BLaER1 (cell line): ENCODE data around the gene SCAMP2.
A peak's percentile ranks its signal among the peaks of the same experiment; 100 is the strongest.

Experiments used
- H3K27ac ChIP-seq: shearing (Covaris generic); formaldehyde crosslinking; 2 replicates; pipeline ENCODE4 v1.8.1; 2022
- H3K27me3 ChIP-seq: shearing (Covaris generic); formaldehyde crosslinking; 2 replicates; pipeline ENCODE4 v1.8.1; 2022
- H3K36me3 ChIP-seq: shearing (Covaris generic); formaldehyde crosslinking; 2 replicates; pipeline ENCODE4 v1.8.1; 2022
- H3K4me1 ChIP-seq: shearing (Covaris generic); formaldehyde crosslinking; 2 replicates; pipeline ENCODE4 v1.8.1; 2022
- H3K4me2 ChIP-seq: shearing (Covaris generic); formaldehyde crosslinking; 2 replicates; pipeline ENCODE4 v1.8.1; 2022
- H3K4me3 ChIP-seq: shearing (Covaris generic); formaldehyde crosslinking; 2 replicates; pipeline ENCODE4 v1.8.1; 2022
- H3K9ac ChIP-seq: shearing (Covaris generic); formaldehyde crosslinking; 2 replicates; pipeline ENCODE4 v1.8.1; 2022
- H3K9me3 ChIP-seq: shearing (Covaris generic); formaldehyde crosslinking; 2 replicates; pipeline ENCODE4 v1.8.1; 2022
- H4K20me1 ChIP-seq: shearing (Covaris generic); formaldehyde crosslinking; 2 replicates; pipeline ENCODE4 v1.8.1; 2022
- Cebpa-rat ChIP-seq: shearing (Covaris generic); IDR thresholded peaks from 2 replicates; pipeline ENCODE4 v1.8.1; 2022

Gene SCAMP2

GRCh38 chr15:74807282-74807681 lies 65.9 kb downstream of the SCAMP2 start:
- Histone ChIP-seq H3K9ac (no peak overlapping the region), H3K27me3 (no peaks in the 10 kb centered on the region), H3K4me2 (no peak overlapping the region), H3K4me1 (no peaks in the 10 kb centered on the region), H3K4me3 (no peak overlapping the region), H3K27ac (no peak overlapping the region), H4K20me1 (peaks cover 14% of the 10 kb centered on the region), H3K9me3 (no peaks in the 10 kb centered on the region), H3K36me3 (peaks cover 31% of the 10 kb centered on the region)
- no peak for TF ChIP-seq Cebpa-rat

GRCh38 chr15:74804935-74805334 lies 68.2 kb downstream of the SCAMP2 start:
- Histone ChIP-seq H3K27ac (no peak overlapping the region), H3K9ac (no peak overlapping the region), H3K9me3 (no peaks in the 10 kb centered on the region), H3K4me2 (no peak overlapping the region), H3K4me1 (peaks cover 7% of the 10 kb centered on the region), H3K27me3 (no peaks in the 10 kb centered on the region), H3K36me3 (peaks cover 55% of the 10 kb centered on the region), H4K20me1 (peaks cover 37% of the 10 kb centered on the region), H3K4me3 (no peak overlapping the region)
- TF ChIP-seq Cebpa-rat: no peak

- H3K36me3 ChIP-seq: peaks cover 75% of the 10 kb centered on the region
- H3K4me3 ChIP-seq: no peak overlapping the region
- H3K27me3 ChIP-seq: no peaks in the 10 kb centered on the region
- H3K4me1 ChIP-seq: peaks cover 26% of the 10 kb centered on the region
- H4K20me1 ChIP-seq: peaks cover 57% of the 10 kb centered on the region
- no peak overlapping the region for H3K4me2 ChIP-seq
- TF ChIP-seq Cebpa-rat: no peak
- H3K27ac ChIP-seq: no peak overlapping the region
- no peak overlapping the region for H3K9ac ChIP-seq
- H3K9me3 ChIP-seq: no peaks in the 10 kb centered on the region
These were observed 70.2 kb downstream of the SCAMP2 start for GRCh38 chr15:74802862-74803447.

- Histone ChIP-seq H3K9me3 (no peaks in the 10 kb centered on the region), H3K4me1 (peaks cover 33% of the 10 kb centered on the region), H3K36me3 (peaks cover 81% of the 10 kb centered on the region), H3K9ac (no peak overlapping the region), H3K4me3 (no peak overlapping the region), H3K4me2 (no peak overlapping the region), H4K20me1 (peaks cover 64% of the 10 kb centered on the region), H3K27ac (no peak overlapping the region), H3K27me3 (no peaks in the 10 kb centered on the region)
- TF ChIP-seq Cebpa-rat: no peak
These were observed 70.9 kb downstream of the SCAMP2 start for GRCh38 chr15:74802290-74802689.

DNA sequence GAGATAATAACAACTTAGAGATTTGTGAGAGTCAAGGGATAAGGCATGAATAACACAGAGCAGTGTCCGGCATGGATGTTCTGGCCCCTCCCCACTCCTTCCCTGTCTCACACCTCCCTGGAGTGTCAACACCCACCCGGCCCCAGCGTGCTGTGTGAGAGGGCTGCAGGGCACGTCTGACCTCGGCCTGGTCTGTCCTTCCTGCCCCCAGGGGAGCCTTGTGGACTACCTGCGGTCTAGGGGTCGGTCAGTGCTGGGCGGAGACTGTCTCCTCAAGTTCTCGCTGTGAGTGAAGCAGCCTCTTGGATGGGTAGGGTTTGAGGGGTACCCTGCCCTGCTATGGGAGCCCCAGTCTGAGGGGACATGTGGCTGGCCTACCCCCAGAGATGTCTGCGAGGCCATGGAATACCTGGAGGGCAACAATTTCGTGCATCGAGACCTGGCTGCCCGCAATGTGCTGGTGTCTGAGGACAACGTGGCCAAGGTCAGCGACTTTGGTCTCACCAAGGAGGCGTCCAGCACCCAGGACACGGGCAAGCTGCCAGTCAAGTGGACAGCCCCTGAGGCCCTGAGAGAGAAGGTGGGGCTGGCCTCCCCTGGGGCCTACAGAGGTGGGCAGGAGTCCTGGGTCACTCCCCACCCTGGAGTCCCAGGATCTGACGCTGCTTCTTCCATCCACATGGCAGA lies 71.7 kb downstream of the SCAMP2 start:
- H3K4me3 ChIP-seq: no peak overlapping the region
- H3K36me3 ChIP-seq: peaks cover 82% of the 10 kb centered on the region
- no peaks in the 10 kb centered on the region for H3K9me3 ChIP-seq
- H3K4me1 ChIP-seq: peaks cover 40% of the 10 kb centered on the region
- no peaks in the 10 kb centered on the region for H3K27me3 ChIP-seq
- no peak overlapping the region for H3K27ac ChIP-seq
- H3K4me2 ChIP-seq: no peak overlapping the region
- TF ChIP-seq Cebpa-rat: no peak
- peaks cover 72% of the 10 kb centered on the region for H4K20me1 ChIP-seq
- no peak overlapping the region for H3K9ac ChIP-seq

DNA sequence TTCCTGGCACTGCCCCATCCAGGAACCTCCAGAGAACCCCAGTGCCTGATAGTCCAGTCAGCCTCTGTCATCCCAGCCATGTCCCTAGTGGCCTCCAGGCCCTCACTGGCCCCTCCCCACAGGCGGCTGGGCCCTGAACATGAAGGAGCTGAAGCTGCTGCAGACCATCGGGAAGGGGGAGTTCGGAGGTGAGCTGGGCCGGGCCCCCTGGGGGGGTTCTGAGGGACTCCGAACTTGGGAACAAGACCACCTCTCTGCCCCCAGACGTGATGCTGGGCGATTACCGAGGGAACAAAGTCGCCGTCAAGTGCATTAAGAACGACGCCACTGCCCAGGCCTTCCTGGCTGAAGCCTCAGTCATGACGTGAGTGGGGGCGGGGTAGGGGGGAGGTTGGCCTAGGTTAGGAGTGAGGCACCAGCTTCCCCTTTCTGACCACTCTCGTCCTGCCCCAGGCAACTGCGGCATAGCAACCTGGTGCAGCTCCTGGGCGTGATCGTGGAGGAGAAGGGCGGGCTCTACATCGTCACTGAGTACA lies 72.5 kb downstream of the SCAMP2 start:
- H3K4me3 ChIP-seq: no peak overlapping the region
- H3K27ac ChIP-seq: no peak overlapping the region
- H3K4me2 ChIP-seq: peak overlapping the region; percentile 55
- H3K4me1 ChIP-seq: peaks cover 43% of the 10 kb centered on the region
- no peaks in the 10 kb centered on the region for H3K9me3 ChIP-seq
- no peaks in the 10 kb centered on the region for H3K27me3 ChIP-seq
- H4K20me1 ChIP-seq: peaks cover 80% of the 10 kb centered on the region
- peaks cover 89% of the 10 kb centered on the region for H3K36me3 ChIP-seq
- TF ChIP-seq Cebpa-rat: no peak
- H3K9ac ChIP-seq: no peak overlapping the region

- Histone ChIP-seq H3K27ac (peak overlapping the region; percentile 56; the same call in 1 of the 2 replicates), H3K9ac (0 out of 2 replicates have a peak overlapping the region, but pooled peaks have one; percentile 15), H3K4me1 (peaks cover 49% of the 10 kb centered on the region), H3K4me2 (peak overlapping the region; percentile 55), H3K9me3 (no peaks in the 10 kb centered on the region), H3K4me3 (no peak overlapping the region), H3K27me3 (no peaks in the 10 kb centered on the region), H4K20me1 (peaks cover 87% of the 10 kb centered on the region), H3K36me3 (peaks cover 91% of the 10 kb centered on the region)
- no peak for TF ChIP-seq Cebpa-rat
These were observed 73.2 kb downstream of the SCAMP2 start for GRCh38 chr15:74799856-74800558.

DNA sequence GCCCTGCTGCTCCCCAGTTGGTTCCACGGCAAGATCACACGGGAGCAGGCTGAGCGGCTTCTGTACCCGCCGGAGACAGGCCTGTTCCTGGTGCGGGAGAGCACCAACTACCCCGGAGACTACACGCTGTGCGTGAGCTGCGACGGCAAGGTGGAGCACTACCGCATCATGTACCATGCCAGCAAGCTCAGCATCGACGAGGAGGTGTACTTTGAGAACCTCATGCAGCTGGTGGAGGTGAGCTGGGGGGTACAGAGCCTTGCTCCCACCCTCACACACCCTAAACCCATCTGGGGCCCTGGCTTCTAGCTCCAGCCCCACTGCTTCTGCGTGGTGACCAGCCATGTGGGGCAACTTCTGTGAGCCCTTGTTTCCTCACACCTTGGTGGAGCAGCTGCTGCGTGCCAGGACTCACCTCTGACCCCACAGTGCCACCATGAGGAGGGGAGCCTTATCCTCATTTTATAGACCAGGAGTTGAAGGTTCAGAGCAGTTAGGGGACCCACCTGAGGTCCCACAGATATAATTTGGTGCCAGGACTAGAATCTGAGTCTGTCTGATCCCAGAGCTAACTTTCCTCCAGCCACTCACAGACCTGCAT lies 73.8 kb downstream of the SCAMP2 start:
- H3K4me2 ChIP-seq: peak overlapping the region; percentile 55
- H3K27ac ChIP-seq: peak overlapping the region; percentile 56
- TF ChIP-seq Cebpa-rat: no peak
- no peaks in the 10 kb centered on the region for H3K9me3 ChIP-seq
- peaks cover 91% of the 10 kb centered on the region for H3K36me3 ChIP-seq
- peaks cover 56% of the 10 kb centered on the region for H3K4me1 ChIP-seq
- peak overlapping the region; percentile 15; the same call in 1 of the 2 replicates for H3K9ac ChIP-seq
- H4K20me1 ChIP-seq: peaks cover 93% of the 10 kb centered on the region
- H3K4me3 ChIP-seq: no peak overlapping the region
- H3K27me3 ChIP-seq: no peaks in the 10 kb centered on the region

GRCh38 chr15:74798388-74799254 lies 74.5 kb downstream of the SCAMP2 start:
- peaks cover 84% of the 10 kb centered on the region for H3K36me3 ChIP-seq
- peak overlapping the region; percentile 24; the same call in 1 of the 2 replicates for H3K9ac ChIP-seq
- H3K4me2 ChIP-seq: peak overlapping the region; percentile 55
- H3K9me3 ChIP-seq: no peaks in the 10 kb centered on the region
- H3K4me1 ChIP-seq: peaks cover 59% of the 10 kb centered on the region
- peaks cover 93% of the 10 kb centered on the region for H4K20me1 ChIP-seq
- no peaks in the 10 kb centered on the region for H3K27me3 ChIP-seq
- no peak overlapping the region for H3K4me3 ChIP-seq
- TF ChIP-seq Cebpa-rat: no peak
- H3K27ac ChIP-seq: peak overlapping the region; percentile 56
